AG09309 (cell line): ENCODE results near the gene EEA1.

Experiments used
- DNase-seq: peaks from one replicate; pipeline ENCODE4 v3.0.0-alpha.2; 2010; ENCODE audit warnings: low read depth
- H3K4me3 ChIP-seq: 2 replicates; pipeline ENCODE4 v1.5.1; 2011; ENCODE audit warnings: mild to moderate bottlenecking, low read depth, low read length, moderate library complexity; ENCODE audit not compliant: control insufficient read depth
- TF ChIP-seq, protein P1 (sequence below): IDR thresholded peaks from 2 replicates; pipeline ENCODE4 v1.5.1; 2011; ENCODE audit warnings: mild to moderate bottlenecking, low read depth, low read length, inconsistent platforms; ENCODE audit not compliant: insufficient read depth, control insufficient read depth; ENCODE audit errors: missing control alignments

The EEA1 gene

DNA sequence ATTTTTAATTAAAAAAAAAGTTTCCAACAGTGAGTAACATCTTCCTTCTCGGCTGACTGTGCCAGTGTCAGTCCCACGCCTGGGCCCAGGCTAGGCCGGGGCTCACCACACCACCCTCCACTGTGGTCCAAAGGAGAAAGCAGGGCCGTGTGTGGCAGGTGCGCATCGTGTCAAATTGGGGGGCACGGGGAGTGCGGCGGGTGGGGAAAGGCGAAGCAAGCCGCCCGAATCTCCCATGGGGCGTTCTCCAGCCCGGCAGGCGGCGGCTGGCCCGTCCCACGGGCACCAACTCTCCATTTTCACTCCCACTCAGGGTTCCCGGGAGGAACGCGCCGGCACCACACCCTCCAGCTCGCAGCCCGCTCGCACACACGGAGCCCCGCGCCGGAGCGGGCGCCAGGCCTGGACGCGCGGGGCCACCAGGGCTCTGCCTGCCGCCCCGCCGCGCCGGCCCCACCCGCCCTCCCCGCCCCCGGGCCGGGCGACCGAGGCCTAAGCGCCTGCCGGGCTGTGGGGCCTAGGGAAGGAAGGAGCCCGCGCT lies 604 bp downstream of the EEA1 start:
- DNase-seq = no peak
- peak overlapping the region; percentile 65 for H3K4me3 ChIP-seq
- TF ChIP-seq, protein P1, sequence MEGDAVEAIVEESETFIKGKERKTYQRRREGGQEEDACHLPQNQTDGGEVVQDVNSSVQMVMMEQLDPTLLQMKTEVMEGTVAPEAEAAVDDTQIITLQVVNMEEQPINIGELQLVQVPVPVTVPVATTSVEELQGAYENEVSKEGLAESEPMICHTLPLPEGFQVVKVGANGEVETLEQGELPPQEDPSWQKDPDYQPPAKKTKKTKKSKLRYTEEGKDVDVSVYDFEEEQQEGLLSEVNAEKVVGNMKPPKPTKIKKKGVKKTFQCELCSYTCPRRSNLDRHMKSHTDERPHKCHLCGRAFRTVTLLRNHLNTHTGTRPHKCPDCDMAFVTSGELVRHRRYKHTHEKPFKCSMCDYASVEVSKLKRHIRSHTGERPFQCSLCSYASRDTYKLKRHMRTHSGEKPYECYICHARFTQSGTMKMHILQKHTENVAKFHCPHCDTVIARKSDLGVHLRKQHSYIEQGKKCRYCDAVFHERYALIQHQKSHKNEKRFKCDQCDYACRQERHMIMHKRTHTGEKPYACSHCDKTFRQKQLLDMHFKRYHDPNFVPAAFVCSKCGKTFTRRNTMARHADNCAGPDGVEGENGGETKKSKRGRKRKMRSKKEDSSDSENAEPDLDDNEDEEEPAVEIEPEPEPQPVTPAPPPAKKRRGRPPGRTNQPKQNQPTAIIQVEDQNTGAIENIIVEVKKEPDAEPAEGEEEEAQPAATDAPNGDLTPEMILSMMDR = no peak

DNA sequence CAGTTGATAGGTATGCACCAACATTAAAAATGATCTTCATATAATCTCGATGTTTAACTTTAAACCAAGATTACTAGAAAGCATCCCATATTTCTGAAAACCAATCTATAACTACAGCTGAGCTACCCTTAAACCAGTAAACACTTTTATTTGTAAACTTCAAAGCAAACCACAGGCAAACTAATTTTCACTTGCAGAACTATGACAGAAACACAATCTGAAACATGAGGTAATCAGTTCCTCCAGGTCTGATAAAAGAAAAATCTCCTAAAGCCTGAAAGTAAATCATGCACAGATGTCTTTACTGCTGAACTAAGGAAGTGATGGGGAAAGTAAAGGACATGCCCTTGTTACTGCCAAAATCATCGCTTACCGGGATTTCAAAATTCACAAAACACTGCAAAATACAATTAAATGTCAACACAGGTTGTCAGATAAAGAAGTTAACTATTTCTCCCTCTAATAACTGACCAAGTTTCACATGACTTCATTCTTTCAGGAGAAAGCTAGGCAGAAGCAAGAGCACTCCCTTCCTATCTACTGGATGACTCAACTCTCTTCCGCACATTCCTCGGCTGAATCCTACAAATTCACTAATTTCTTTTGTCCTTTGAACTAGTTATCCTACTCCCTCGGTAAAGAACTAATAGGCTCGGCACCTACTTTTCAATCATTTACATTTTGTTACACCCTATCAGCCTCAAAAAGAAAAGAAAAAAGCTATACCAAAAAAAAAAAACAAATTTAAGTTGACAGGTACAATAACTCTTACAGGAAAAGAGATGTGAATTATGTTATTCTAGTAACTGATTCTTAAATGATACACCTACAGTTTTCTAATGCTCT lies 1.4 kb downstream of the EEA1 start:
- H3K4me3 ChIP-seq = peak overlapping the region; percentile 65
- peak; percentile 21 for DNase-seq
- TF ChIP-seq, protein P1 = no peak

DNA sequence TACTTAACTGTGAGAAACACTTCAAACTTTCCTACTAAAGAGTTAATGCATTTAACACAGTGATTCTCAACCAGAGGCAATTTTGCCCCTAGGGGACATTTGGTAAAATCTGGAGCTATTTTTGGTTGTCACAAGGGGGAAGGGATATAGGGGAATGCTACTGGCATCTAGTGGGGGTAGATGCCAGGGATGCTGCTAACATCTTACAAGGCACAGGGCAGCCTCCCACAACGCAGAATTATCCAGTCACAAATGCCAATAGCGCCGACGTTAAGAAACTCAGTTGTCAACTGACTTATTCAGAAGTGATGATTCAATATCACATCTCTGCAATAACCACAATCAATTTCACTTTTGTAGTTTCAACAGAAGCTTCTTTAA lies 2.0 kb downstream of the EEA1 start:
- H3K4me3 ChIP-seq = peak overlapping the region; percentile 28
- peak; percentile 18 for DNase-seq
- TF ChIP-seq, protein P1 = peak; percentile 20

DNA sequence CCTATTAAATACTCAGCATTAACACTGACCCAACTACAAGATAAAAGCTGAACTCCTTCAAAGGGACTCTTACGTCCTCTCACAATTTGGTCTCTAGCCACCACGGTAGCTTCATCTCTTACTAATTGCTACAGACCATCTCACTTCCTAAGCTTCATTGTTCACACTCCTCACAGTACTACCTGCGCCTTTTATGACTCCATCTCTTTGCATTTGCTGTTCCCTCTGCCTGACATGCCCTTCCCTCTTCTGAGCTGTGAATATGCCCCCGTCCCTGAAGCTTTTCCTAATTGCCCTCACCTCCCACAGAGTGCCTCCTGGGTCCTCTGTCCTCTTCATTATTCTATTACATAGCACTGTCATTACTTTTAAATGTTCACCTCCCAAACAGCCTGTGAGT lies 2.5 kb downstream of the EEA1 start:
- no peak for DNase-seq
- H3K4me3 ChIP-seq = peak overlapping the region; percentile 7
- TF ChIP-seq, protein P1 = no peak

DNA sequence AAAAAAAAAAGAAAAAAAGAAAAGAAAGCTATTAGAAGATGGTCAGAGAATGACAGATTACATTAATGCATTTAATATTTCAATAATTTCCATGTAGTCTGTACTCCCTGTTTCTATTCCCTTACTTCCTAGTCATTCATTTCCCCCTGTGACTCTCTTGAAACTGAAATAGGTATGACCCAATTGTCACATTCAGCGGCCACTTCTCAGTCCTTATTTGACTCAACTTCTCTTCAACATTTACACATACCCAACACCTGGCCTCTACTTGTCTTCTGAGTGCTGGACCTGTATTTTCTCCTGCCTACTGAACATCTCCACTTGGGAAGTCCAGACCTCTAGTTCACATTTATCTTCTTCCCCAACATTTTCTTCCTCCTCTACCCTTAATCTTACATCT lies 7.2 kb downstream of the EEA1 start:
- DNase-seq = no peak
- TF ChIP-seq, protein P1 = no peak
- no peak overlapping the region for H3K4me3 ChIP-seq

DNA sequence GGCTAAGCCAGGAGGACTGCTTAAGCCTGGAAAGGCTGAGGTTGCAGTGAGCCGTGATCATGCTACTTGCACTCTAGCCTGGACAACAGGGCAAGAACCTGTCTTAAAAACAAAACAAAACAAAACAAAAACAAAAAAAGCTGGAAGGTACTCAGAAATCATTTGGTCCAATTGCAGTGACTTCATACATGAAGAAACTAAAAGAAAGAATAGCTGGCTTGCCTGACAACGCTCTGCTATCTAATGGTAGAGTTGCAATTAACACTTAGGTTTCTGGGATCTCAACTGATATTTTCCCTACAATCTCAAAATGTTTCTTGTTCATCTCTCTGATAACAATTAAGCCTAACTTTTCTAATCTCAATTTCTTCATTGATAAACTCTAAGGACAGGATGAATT lies 13.7 kb downstream of the EEA1 start:
- DNase-seq = no peak
- H3K4me3 ChIP-seq = no peak overlapping the region
- TF ChIP-seq, protein P1 = no peak

DNA sequence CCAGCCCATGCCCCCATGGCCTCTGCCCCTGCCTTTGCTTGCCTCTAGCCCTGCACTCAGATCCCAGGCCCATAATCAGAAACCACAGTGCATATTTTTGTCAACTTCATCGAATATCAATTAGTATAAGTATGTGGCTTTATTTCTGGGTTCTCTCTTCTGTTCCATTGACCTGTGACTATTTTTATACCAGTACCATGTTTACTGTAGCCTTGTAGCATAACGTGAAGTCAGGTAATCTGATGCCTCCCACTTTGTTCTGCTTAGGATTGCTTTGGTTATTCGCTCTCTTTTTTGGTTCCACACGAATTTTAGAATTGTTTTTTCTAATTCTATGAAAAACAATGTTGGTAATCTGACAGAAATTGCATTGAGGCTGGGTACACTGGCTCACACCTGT lies 14.9 kb downstream of the EEA1 start:
- H3K4me3 ChIP-seq = no peak overlapping the region
- TF ChIP-seq, protein P1 = no peak
- no peak for DNase-seq
